8988T (cell line): ENCODE measurements around the gene PLD4.
A peak's percentile ranks its signal among the peaks of the same experiment; 100 is the strongest.
"Not testable (repeated sequence)": the region's sequence is repeated elsewhere in the genome, so short reads cannot be mapped to it uniquely, and the experiment has no call there.

ENCODE experiments used
- DNase-seq: peaks from one replicate; pipeline ENCODE4 v3.0.0; 2011

PLD4 gene

GRCh38 chr14:104924421-104925213 lies at the start of gene PLD4:
PLD4 (plus strand) TSS chr14:104924879; CDS start chr14:104927141, 2,262 bp downstream.
- no peak for DNase-seq

GRCh38 chr14:104875412-104875751 lies 49.3 kb upstream of the PLD4 start:
- DNase-seq, result no peak

- DNase-seq, result no peak
Measured at GRCh38 chr14:104875811-104876210, 48.9 kb upstream of the PLD4 start.

GRCh38 chr14:104876251-104876699 lies 48.4 kb upstream of the PLD4 start:
- DNase-seq, result no peak

- no peak for DNase-seq
Measured at GRCh38 chr14:104877066-104877805, 47.4 kb upstream of the PLD4 start.

DNA sequence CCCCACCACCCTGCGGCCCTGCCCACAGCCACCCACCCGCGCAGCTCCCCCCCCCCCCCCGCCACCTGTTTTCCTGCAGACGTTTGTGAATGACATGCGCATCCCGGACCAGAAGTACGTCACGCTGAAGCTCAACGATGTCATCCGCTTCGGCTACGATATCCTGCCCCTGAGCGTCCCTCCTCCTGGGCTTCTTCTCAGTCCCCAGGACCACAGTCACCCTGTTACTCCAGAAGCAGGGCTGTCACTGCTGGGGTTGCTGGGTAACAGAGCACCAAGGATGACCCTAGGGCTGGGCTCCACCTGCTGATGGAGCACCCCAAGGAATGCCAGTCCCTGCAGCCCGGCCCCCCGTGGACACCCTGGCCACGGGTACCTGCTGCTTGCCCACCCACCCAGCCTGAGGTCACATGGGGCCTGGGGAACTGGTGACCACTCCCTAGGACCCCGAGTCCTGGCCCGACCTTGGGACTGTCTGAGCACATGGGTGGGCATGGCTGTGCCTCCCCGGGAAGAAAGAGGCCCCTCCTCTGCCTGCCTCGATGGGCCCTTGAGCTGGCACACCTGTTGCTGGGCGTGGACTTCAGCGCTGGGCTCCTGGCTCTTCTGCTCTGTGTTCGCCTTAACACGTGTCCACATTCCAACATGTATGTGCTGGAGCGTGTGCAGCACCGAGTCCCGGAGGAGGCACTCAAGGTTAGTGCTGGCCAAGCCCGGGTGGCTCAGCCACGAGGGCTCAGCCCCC lies 46.7 kb upstream of the PLD4 start:
- DNase-seq, result no peak

DNA sequence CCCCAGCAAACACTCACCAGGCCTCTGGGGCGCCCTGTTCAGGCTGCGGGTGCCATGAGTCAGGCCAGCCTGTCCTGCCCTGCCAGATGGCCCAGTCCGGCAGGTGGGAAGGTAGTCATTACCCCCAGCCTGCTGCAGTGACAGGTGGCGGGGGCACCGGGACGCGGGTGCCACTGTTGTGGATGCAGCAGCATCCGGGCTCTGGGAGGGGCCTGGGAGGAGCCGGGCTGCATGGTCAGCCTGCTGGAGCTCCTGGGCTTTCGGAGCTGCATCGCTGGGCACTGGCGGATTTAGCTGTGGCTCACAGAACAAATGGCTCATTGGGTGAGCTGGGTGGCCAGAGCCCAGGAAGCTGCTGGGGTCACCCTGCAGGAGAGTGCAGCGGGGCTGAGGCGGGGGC lies 46.1 kb upstream of the PLD4 start:
- DNase-seq, result no peak

DNA sequence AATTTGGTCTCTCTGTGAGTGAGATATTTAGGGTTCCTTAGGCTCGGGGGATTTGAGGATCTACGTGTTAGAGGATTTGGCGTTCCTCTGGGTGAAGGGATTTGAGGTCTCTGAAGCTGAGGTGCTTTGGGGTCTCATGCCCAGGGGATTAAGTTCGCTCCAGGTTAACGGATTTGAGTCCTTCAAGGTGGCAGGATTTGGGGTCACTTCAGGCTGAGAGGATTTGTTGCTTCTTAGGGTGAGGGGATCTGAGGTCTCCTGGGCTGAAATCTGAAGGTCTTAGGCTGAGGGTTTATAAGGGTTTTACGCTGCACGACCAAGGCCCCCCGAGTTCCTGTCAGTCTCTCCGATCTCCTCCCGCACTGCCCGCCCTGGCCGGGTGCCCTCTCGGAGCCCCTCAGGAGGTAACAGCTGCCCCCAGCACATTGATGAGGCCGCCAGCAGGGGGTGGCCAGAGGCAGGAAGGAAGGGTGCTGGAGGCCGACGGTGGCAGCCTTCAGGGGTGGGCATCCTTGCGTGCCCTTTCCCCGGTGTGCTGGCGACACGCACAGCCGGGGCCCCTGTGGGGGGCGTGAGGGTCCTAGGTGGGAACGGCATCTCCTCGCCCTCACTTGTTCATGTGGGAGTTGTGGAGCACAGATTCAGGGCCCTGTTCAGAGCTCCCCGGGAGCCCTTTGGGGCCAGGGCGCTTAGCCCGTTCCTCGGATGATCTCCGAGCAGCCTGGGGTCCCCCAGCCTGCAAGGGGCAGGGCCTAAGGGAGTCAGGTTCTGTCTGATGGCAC lies 45.3 kb upstream of the PLD4 start:
- no peak for DNase-seq

- no peak for DNase-seq
Measured at GRCh38 chr14:104879983-104880565, 44.6 kb upstream of the PLD4 start.

DNA sequence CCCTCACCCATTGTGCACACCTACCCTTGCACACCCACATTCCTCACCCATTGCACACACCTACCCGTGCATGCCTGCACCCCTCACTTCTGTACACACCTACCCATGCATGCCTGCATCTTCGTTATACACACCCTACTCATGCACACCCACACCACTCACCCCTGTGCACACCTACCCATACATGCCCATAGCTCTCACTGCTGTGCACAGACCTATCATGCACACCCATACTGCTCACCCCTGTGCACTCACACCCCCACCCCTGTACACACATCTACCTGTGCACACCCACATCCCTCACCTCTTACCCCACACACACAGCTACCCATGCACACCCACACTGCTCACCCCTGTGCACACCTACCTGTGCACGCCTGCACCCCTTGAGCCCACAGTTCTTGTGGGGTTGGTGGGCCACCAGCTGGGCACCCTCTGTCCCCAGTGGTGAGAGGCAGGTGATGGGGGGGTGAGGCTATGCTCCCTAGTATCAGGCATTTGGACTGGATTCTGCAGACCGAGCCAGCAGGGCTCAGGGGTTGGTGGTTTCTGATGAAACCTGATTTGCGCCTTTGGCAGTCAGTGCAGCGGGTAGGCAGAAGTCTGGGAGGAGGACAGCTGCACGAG lies 44.0 kb upstream of the PLD4 start:
- DNase-seq, result no peak

DNA sequence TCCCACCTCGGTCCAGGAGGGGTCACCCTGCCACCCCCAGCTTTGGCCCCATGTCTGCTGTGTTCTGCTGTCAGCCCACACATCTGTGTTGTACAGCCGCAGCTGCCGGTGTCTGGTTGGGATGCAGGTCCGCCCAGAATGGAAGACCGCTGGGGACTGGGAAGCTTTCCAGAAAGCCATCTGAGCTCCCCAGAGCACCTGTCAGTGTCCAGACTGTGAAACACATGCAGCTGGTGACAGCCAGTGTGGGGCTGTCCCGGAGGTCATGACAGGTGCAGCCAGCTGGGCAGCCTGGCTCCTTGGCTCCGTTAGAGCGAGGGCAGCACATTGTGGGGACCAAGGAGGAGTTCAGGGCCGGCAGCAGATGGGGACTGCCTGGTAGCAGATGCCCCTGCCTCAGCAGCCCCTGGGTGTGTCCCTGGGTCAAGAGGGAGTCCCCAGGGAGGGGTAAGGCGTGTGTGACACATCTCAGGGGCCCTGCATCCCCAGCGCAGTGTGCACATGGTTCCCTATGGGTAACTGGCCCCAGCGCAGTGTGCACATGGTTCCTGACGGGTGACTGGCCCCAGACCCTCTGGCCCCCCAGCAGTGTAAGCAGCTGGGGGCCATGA lies 43.2 kb upstream of the PLD4 start:
- no peak for DNase-seq

GRCh38 chr14:104882325-104882973 lies 42.2 kb upstream of the PLD4 start:
- DNase-seq, result peak; percentile 87

- peak; percentile 43 for DNase-seq
Measured at GRCh38 chr14:104882991-104883660, 41.6 kb upstream of the PLD4 start.

- peak; percentile 15 for DNase-seq
Measured at GRCh38 chr14:104883681-104884361, 40.9 kb upstream of the PLD4 start.

DNA sequence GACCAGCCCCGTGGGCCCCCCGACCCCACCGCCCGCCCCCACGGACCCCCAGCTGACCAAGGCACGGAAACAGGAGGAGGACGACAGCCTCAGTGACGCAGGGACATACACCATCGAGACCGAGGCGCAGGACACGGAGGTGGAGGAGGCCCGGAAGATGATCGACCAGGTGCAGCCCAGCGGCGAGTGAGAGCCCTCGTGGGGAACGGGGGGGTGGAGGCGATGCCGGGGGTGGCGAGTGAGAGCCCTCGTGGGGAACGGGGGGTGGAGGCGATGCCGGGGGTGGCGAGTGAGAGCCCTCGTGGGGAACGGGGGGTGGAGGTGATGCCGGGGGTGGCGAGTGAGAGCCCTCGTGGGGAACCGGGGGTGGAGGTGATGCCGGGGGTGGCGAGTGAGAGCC lies 40.3 kb upstream of the PLD4 start:
- not testable (repeated sequence) for DNase-seq

DNA sequence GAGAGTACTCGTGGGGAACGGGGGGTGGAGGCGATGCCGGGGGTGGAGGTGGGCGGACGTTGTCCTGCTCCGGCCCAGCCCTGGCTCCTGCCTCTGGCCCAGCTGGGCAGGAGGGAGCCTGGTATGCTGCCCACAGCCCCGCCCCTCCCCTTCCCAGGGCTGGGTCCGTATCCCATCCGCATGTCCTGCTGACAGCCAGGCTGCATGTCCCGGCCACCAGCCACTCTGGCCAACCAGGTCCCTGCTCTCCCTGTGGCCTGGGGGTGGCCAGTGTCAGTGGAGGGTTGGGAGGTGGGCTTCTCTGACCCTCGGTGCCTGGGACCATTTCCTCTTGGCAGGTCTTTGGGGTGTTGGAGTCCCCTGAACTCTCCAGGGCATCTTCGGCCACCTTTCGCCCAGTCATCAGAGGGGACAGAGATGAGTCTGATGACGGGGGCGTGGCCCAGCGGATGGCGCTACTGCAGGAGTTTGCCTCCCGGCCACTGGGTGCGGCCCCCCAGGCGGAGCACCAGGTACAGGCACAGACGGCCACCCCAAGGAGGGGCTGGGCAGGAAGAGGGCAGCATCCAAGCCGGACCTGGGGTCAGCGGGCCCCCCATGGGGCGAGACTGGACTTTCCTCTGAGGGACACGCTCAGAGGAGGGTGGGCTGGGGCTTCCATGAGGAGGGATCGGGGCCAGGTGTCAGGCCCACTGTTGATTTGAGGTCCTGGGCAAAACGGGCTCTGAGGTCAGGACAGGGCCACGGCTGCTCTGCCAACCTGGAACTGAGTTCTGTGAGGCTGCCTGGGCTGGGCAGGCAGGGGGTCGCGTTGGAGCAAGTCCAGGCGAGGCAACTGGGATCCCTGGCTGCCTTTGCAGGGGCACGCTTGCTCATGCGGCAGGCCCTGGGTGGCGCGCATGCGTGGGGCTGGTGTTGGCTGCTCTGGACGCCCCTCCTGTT lies 39.4 kb upstream of the PLD4 start:
- peak; percentile 44 for DNase-seq

- peak; percentile 56 for DNase-seq
Measured at GRCh38 chr14:104885973-104886689, 38.5 kb upstream of the PLD4 start.
